CD8-positive, alpha-beta memory T cell (primary cell): Measurements from ENCODE around the gene BCO2. TPM values are rescaled to one million over a fixed set of nuclear protein-coding genes. Genes with fewer than 3 reads are reported as not detected.

Source experiments
- CTCF ChIA-PET: fragments of 350-600 bp; sonication (Branson Sonifier 250); formaldehyde crosslinking; loops from one replicate; lab custom pipeline; 2021; ENCODE audit warnings: antibody characterized with exemption; lab: Charles Lee
- POLR2A ChIA-PET: fragments of 350-600 bp; sonication (Branson Sonifier 250); formaldehyde crosslinking; loops from one replicate; lab custom pipeline; 2021; ENCODE audit warnings: antibody characterized with exemption; lab: Charles Lee
- DNase-seq, 5 donors: peaks; one replicate each; pipeline versions ENCODE4 v3.0.0 to v3.0.0-alpha.2; 2020 to 2022; ENCODE audit warnings: mixed read lengths in 1 of 5
- H3K27ac ChIP-seq: one replicate; pipeline ENCODE4 v1.7.0; 2013; ENCODE audit warnings: low read depth, mild to moderate bottlenecking, low read length, moderate library complexity
- H3K27me3 ChIP-seq: 2 replicates; pipeline ENCODE4 v1.7.0; 2013; ENCODE audit warnings: low read length, mild to moderate bottlenecking; ENCODE audit not compliant: insufficient read depth, poor library complexity, severe bottlenecking
- H3K36me3 ChIP-seq: 2 replicates; pipeline ENCODE4 v1.7.0; 2013; ENCODE audit warnings: mild to moderate bottlenecking, low read length, moderate library complexity; ENCODE audit not compliant: insufficient read depth
- H3K4me1 ChIP-seq: 2 replicates; pipeline ENCODE4 v1.7.0; 2013; ENCODE audit warnings: mild to moderate bottlenecking, low read length, moderate library complexity; ENCODE audit not compliant: insufficient read depth
- H3K4me3 ChIP-seq: 2 replicates; pipeline ENCODE4 v1.7.0; 2013; ENCODE audit warnings: mild to moderate bottlenecking, low read length
- H3K9me3 ChIP-seq: 2 replicates; pipeline ENCODE4 v1.7.0; 2013; ENCODE audit warnings: mild to moderate bottlenecking, low read length
- H3K27ac Mint-ChIP-seq, 8 donors: one replicate each; pipeline ENCODE4 v1.8.0; 2020 to 2021; ENCODE audit warnings: mixed read lengths in 8 of 8, mild to moderate bottlenecking in 6 of 8, inconsistent platforms in 3 of 8, moderate library complexity in 3 of 8
- H3K27me3 Mint-ChIP-seq, 2 donors: one replicate each; pipeline ENCODE4 v1.8.0; 2020 to 2021; ENCODE audit warnings: mixed read lengths in 2 of 2, mild to moderate bottlenecking in 1 of 2, moderate library complexity in 1 of 2
- H3K36me3 Mint-ChIP-seq, 3 donors: one replicate each; pipeline ENCODE4 v1.8.0; 2020 to 2021; ENCODE audit warnings: mixed read lengths in 3 of 3, inconsistent platforms in 1 of 3, mild to moderate bottlenecking in 1 of 3
- H3K4me1 Mint-ChIP-seq, 3 donors: one replicate each; pipeline ENCODE4 v1.8.0; 2020 to 2021; ENCODE audit warnings: mixed read lengths in 3 of 3, inconsistent platforms in 1 of 3, mild to moderate bottlenecking in 1 of 3
- H3K4me3 Mint-ChIP-seq, 7 donors: one replicate each; pipeline ENCODE4 v1.8.0; 2020 to 2021; ENCODE audit warnings: mixed read lengths in 7 of 7, mild to moderate bottlenecking in 6 of 7, moderate library complexity in 4 of 7, inconsistent platforms in 2 of 7
- H3K9me3 Mint-ChIP-seq, 5 donors: one replicate each; pipeline ENCODE4 v1.8.0; 2020 to 2022; ENCODE audit warnings: mixed read lengths in 5 of 5, mild to moderate bottlenecking in 3 of 5, moderate library complexity in 2 of 5, inconsistent platforms in 1 of 5
- polyA plus RNA-seq: library from polyadenylated mRNA; unstranded; fragments of 300-500 nt; fragmentation: Illumina TruSeq; gene quantifications from one replicate; pipeline ENCODE4 v1.2.3, GENCODE V29; 2021
- total RNA-seq, 2 experiments: library from RNA; stranded (reverse); gene quantifications; one replicate each; pipeline ENCODE4 v1.2.3, GENCODE V29; 2021

Gene BCO2
- total and polyA plus RNA-seq, 3 experiments from 2014 or later: 0.17 to 1.1 (median 0.84) TPM

DNA sequence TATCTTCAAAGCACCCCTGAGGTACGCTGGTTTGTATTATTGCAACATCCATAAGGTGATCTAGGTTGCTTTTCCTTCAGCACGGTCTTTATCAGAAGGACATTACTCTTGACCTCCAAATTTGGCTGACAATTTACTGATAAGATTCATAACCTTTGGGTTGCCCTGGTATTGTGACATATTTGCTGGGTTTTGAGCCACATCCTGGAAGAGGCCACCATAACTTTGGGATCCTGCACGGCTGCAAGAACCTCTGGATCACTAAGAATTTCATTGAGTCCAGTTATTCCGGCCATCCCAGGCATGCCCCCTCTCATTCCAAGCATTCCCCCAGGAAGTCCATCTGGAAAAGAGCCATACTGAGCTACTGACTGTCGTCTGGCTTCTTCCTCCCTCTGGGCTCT, 91.9 kb downstream of the BCO2 start:
- CTCF ChIA-PET: interaction anchor here (1.6 to 2.1 kb wide), 2 partner anchors 13 to 48 kb away, joined by 5 to 6 read pairs; no protein-coding TSS in a partner anchor
- H3K27ac Mint-ChIP-seq: no peak overlapping the region
- H3K27me3 ChIP-seq: no peaks in the 10 kb centered on the region
- H3K27me3 Mint-ChIP-seq: no peaks in the 10 kb centered on the region
- H3K4me3 Mint-ChIP-seq: no peak overlapping the region
- H3K4me3 ChIP-seq: no peak overlapping the region
- H3K4me1 Mint-ChIP-seq: no peaks in the 10 kb centered on the region
- H3K4me1 ChIP-seq: no peaks in the 10 kb centered on the region
- H3K36me3 Mint-ChIP-seq: peaks cover 0 to 6% (median 2%) of the 10 kb centered on the region in 3 donors
- H3K36me3 ChIP-seq: no peaks in the 10 kb centered on the region
- no peaks in the 10 kb centered on the region for H3K9me3 ChIP-seq
- no peaks in the 10 kb centered on the region for H3K9me3 Mint-ChIP-seq
- no peak overlapping the region for H3K27ac ChIP-seq
- POLR2A ChIA-PET: no interaction called here
- DNase-seq: no peak

DNA sequence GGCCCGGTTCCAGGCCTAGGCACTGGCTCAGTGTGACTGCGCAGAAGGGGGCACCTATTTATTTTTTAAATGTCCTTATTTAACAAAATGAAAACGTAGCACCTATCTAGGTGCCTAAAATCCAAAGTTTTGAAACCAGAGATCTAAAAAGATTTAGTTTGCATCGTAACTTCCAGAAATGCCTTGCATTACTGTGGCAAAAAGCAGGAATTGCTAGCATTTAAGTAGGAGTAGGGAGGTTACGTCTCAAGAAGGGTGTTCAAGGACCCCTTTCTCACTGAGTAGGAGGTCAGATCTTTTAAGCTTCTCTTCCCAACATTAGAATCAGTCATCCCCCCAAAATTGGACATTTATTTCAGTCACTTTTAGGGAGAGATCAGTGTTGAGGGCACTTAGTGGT, 93.1 kb downstream of the BCO2 start:
- H3K4me3 Mint-ChIP-seq: no peak overlapping the region
- POLR2A ChIA-PET: no interaction called here

More for the DNA sequence above, 93.1 kb downstream of the BCO2 start:
- Mint-ChIP-seq H3K36me3 (peaks cover 0 to 6% (median 2%) of the 10 kb centered on the region in 3 donors), H3K9me3 (no peaks in the 10 kb centered on the region), H3K27ac (no peak overlapping the region), H3K27me3 (no peaks in the 10 kb centered on the region), H3K4me1 (no peaks in the 10 kb centered on the region)
- no peak for DNase-seq
- CTCF ChIA-PET: interaction anchor here (2.0 kb wide), 1 partner anchor 12 kb away, joined by 15 read pairs; no protein-coding TSS in a partner anchor
- Histone ChIP-seq H3K27ac (no peak overlapping the region), H3K36me3 (no peaks in the 10 kb centered on the region), H3K4me3 (no peak overlapping the region), H3K27me3 (no peaks in the 10 kb centered on the region), H3K9me3 (no peaks in the 10 kb centered on the region), H3K4me1 (no peaks in the 10 kb centered on the region)

Other genes starting within 250 kb of the BCO2 start
- gene DIXDC1, start 238.2 kb upstream of the BCO2 start, total RNA-seq: 10 to 100 TPM; 11.3 to 12.7 TPM
- gene DIXDC1, start 238.2 kb upstream of the BCO2 start, polyA plus RNA-seq: 2.4 TPM
- 10 to 100 TPM; 61.1 to 62.2 TPM for gene DLAT, start 150.1 kb upstream of the BCO2 start, total RNA-seq
- 22.1 TPM for gene DLAT, start 150.1 kb upstream of the BCO2 start, polyA plus RNA-seq
- under 1 TPM; 0.38 to 0.57 TPM for gene PIH1D2, start 101.5 kb upstream of the BCO2 start, total RNA-seq
- gene PIH1D2, start 101.5 kb upstream of the BCO2 start, polyA plus RNA-seq: not detected
- 10 to 100 TPM; 22.0 to 22.6 TPM for gene NKAPD1, start 101.2 kb upstream of the BCO2 start, total RNA-seq
- 13.4 TPM for gene NKAPD1, start 101.2 kb upstream of the BCO2 start, polyA plus RNA-seq
- 10 to 100 TPM; 71.9 to 73.5 TPM for gene TIMM8B, start 88.8 kb upstream of the BCO2 start, total RNA-seq
- gene TIMM8B, start 88.8 kb upstream of the BCO2 start, polyA plus RNA-seq: 70.6 TPM
- 100 to 1,000 TPM; 125 to 133 TPM for gene SDHD, start 88.6 kb upstream of the BCO2 start, total RNA-seq
- 154 TPM for gene SDHD, start 88.6 kb upstream of the BCO2 start, polyA plus RNA-seq
- gene IL18, start 11.4 kb upstream of the BCO2 start, total RNA-seq: not detected
- not detected for gene IL18, start 11.4 kb upstream of the BCO2 start, polyA plus RNA-seq
- under 1 TPM; 0.27 to 0.39 TPM for gene TEX12, start 8.1 kb upstream of the BCO2 start, total RNA-seq
- not detected for gene TEX12, start 8.1 kb upstream of the BCO2 start, polyA plus RNA-seq
- gene PTS, start 50.9 kb downstream of the BCO2 start, total RNA-seq: 10 to 100 TPM; 38.4 to 40.8 TPM
- 11.6 TPM for gene PTS, start 50.9 kb downstream of the BCO2 start, polyA plus RNA-seq
- not detected for gene PLET1, start 85.3 kb downstream of the BCO2 start, total RNA-seq
- not detected for gene PLET1, start 85.3 kb downstream of the BCO2 start, polyA plus RNA-seq